ENCODE data around the gene TCF25. TPM values are rescaled to one million over a fixed set of nuclear protein-coding genes. Genes with fewer than 3 reads are reported as not detected.

TCF25 gene
- total RNA-seq, 8 experiments from 2014 or later = 94.7 to 213 (median 143) TPM

DNA sequence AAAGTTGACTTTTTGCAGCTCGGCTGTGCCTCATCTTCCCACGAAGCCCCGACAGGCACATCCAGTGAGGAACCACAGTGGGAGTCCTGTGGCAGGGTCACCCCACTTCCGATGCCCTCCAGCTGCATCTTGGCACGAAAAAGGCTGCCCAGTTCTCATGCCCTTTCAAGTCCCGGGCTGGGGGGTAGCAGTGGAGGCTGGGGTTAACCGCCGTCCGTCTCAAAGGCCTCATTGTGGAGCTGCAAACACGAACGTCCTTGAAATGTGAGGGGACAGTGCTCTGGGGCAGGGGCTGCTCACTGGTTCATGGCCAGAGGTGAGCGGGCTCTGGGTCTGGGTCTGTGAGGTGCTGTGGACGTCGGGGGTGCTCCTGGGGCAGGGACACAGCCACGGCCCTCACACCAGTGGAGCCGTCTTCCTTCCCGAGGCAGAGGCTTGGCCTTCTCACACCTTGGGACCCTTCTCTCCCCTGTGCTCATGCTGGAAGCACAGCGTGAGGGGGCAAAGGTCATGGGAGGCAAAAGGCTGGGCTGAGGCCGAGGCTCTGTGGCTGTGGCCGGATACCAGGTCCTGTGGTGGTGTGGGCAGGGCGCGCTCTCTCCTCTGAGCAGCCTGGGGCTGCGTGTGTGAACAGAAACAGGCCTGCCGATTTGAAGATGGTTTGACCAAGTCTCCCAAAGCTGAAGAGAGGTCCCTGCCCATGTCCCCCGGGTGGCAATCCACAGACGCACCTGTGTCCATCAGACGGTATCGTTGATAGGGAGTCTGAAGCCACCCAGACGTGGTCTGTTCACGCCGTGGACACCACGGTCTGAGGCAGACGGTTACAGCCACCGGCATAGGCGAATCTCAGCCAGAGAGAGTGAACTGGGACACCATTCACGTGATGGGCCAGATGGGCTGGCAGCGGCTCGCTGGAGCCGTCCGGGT lies 42.2 kb downstream of the TCF25 start:
- H3K4me3 ChIP-seq = no peak overlapping the region
- in situ Hi-C loops (cut with MboI; ENCODE audit: low pct_unique_long_range_greater_than_20kb in 2 of 9, low sequenced_read_pairs in 9 of 9, unreplicated experiment in 9 of 9) = no loop called here
- ATAC-seq (replicated peaks in 6 of 8) = no peak
- H3K4me1 ChIP-seq (replicated peaks in 1 of 2) = peaks cover 14 to 18% of the 10 kb centered on the region in 2 donors
- 62 to 90% (median 87%) methylated on average over 2 to 10 of the region's 40 CpGs; no CpG with 5 or more reads in 2 of the 10 experiments for WGBS, 10 experiments
- no peak overlapping the region for H3K27ac ChIP-seq

DNA sequence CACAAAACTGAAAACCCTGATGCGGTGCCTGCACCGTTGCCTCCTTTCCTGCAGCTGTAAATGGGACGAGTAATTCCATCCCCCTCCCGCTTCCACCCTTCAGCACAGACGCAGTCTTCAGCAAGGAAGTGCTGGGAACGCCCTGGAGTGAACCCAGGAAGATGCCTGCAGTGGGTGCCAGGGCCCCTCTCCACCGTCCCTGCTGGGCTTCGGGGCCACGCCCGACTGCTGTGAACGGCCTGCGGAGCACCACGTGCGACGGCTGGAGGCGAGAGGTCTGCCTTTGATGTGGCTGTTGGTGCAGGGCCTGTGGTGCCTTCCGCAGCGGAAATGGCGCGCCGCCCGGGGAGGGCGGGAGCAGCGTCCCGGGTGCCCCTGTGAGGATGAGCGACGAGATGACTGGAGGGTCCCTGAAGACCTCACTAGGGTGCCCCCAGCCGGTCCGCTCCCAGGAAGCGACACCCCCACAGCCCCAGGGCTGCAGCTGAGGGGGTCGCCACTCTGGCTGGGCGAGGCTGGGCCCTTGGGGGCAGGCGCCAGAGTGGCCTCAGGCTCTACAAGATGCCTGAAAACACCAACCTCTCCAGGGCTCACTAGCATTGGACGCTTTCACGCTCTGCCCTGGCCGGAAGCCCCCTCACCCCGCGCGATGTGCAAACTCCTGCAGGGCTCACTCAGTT lies 44.5 kb downstream of the TCF25 start:
- ATAC-seq (replicated peaks in 6 of 8) = peak; percentile 2 to 63 (median 26)
- H3K4me1 ChIP-seq (replicated peaks in 1 of 2) = peaks cover 23 to 28% of the 10 kb centered on the region in 2 donors
- in situ Hi-C loops (cut with MboI; ENCODE audit: low pct_unique_long_range_greater_than_20kb in 2 of 9, low sequenced_read_pairs in 9 of 9, unreplicated experiment in 9 of 9) = no loop called here

DNA sequence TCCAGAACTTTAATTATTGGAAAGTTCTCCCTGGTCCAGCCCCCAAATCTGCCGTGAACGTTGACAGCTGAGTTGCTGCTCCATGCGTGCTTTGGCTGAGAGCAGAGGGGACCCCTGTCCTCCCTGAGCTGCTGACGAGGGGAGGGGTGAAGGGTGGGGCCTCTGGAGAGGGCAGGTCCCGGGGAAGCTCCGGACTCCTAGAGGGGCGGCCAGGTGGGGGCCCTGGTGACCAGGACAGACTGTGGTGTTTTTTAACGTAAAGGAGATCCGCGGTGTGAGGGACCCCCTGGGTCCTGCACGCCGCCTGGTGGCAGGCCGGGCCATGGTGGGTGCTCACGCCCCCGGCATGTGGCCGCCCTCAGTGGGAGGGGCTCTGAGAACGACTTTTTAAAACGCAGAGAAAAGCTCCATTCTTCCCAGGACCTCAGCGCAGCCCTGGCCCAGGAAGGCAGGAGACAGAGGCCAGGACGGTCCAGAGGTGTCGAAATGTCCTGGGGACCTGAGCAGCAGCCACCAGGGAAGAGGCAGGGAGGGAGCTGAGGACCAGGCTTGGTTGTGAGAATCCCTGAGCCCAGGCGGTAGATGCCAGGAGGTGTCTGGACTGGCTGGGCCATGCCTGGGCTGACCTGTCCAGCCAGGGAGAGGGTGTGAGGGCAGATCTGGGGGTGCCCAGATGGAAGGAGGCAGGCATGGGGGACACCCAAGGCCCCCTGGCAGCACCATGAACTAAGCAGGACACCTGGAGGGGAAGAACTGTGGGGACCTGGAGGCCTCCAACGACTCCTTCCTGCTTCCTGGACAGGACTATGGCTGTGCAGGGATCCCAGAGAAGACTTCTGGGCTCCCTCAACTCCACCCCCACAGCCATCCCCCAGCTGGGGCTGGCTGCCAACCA lies 45.3 kb downstream of the TCF25 start, which contains the start of gene MC1R:
TSS of gene MC1R (plus strand) at position 410 of the 895 bp plus-strand sequence. CDS start at position 807, 397 bp downstream.
- peaks cover 23 to 28% of the 10 kb centered on the region in 2 donors for H3K4me1 ChIP-seq (replicated peaks in 1 of 2)
- in situ Hi-C loops (cut with MboI; ENCODE audit: low pct_unique_long_range_greater_than_20kb in 2 of 9, low sequenced_read_pairs in 9 of 9, unreplicated experiment in 9 of 9) = no loop called here
- H3K4me3 ChIP-seq = peak within 1 kb of the TSS in 3 of 5 donors; percentile 6 to 21 (median 9)
- no peak within 1 kb of the TSS for H3K27ac ChIP-seq
- peak in 1 of 8 experiments; percentile 8 for ATAC-seq (replicated peaks in 6 of 8)
- 30 to 58% methylated on average over 4 to 11 of the region's 23 CpGs; no CpG with 5 or more reads in 8 of the 10 experiments for WGBS, 10 experiments

More for the DNA sequence above, 44.5 kb downstream of the TCF25 start:
- Histone ChIP-seq H3K27ac (no peak overlapping the region), H3K4me3 (peak overlapping the region in 3 of 5 donors; percentile 6 to 21 (median 9))
- WGBS, 10 experiments = 0 to 40% (median 25%) methylated on average over 1 to 15 of the region's 39 CpGs; no CpG with 5 or more reads in 6 of the 10 experiments

DNA sequence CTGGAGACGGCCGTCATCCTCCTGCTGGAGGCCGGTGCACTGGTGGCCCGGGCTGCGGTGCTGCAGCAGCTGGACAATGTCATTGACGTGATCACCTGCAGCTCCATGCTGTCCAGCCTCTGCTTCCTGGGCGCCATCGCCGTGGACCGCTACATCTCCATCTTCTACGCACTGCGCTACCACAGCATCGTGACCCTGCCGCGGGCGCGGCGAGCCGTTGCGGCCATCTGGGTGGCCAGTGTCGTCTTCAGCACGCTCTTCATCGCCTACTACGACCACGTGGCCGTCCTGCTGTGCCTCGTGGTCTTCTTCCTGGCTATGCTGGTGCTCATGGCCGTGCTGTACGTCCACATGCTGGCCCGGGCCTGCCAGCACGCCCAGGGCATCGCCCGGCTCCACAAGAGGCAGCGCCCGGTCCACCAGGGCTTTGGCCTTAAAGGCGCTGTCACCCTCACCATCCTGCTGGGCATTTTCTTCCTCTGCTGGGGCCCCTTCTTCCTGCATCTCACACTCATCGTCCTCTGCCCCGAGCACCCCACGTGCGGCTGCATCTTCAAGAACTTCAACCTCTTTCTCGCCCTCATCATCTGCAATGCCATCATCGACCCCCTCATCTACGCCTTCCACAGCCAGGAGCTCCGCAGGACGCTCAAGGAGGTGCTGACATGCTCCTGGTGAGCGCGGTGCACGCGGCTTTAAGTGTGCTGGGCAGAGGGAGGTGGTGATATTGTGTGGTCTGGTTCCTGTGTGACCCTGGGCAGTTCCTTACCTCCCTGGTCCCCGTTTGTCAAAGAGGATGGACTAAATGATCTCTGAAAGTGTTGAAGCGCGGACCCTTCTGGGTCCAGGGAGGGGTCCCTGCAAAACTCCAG lies 46.4 kb downstream of the TCF25 start:
- Histone ChIP-seq H3K27ac (no peak overlapping the region), H3K4me1 (replicated peaks in 1 of 2) (peaks cover 23 to 28% of the 10 kb centered on the region in 2 donors), H3K4me3 (no peak overlapping the region)
- 88 to 100% (median 95%) methylated on average over 2 to 28 of the region's 52 CpGs; no CpG with 5 or more reads in 2 of the 10 experiments for WGBS, 10 experiments
- no peak for ATAC-seq (replicated peaks in 6 of 8)
- in situ Hi-C loops (cut with MboI; ENCODE audit: low pct_unique_long_range_greater_than_20kb in 2 of 9, low sequenced_read_pairs in 9 of 9, unreplicated experiment in 9 of 9) = no loop called here

DNA sequence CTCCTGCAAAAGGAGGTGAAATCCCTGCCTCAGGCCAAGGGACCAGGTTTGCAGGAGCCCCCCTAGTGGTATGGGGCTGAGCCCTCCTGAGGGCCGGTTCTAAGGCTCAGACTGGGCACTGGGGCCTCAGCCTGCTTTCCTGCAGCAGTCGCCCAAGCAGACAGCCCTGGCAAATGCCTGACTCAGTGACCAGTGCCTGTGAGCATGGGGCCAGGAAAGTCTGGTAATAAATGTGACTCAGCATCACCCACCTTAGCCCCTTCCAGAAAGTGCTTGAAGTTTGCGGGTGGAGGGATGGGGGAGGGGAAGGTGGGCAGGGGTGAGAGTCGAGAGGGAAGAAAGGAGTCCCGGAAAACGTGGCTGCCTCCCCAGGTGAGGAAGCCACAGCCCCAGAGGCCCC lies 47.3 kb downstream of the TCF25 start:
- H3K4me3 ChIP-seq = no peak overlapping the region
- no peak for ATAC-seq (replicated peaks in 6 of 8)
- peak overlapping the region; percentile 95 to 98 for H3K27ac ChIP-seq
- peaks cover 23 to 28% of the 10 kb centered on the region in 2 donors for H3K4me1 ChIP-seq (replicated peaks in 1 of 2)
- in situ Hi-C loops (cut with MboI; ENCODE audit: low pct_unique_long_range_greater_than_20kb in 2 of 9, low sequenced_read_pairs in 9 of 9, unreplicated experiment in 9 of 9) = no loop called here
- 100% methylated on average over 1 of the region's 6 CpGs; no CpG with 5 or more reads in 9 of the 10 experiments for WGBS, 10 experiments

DNA sequence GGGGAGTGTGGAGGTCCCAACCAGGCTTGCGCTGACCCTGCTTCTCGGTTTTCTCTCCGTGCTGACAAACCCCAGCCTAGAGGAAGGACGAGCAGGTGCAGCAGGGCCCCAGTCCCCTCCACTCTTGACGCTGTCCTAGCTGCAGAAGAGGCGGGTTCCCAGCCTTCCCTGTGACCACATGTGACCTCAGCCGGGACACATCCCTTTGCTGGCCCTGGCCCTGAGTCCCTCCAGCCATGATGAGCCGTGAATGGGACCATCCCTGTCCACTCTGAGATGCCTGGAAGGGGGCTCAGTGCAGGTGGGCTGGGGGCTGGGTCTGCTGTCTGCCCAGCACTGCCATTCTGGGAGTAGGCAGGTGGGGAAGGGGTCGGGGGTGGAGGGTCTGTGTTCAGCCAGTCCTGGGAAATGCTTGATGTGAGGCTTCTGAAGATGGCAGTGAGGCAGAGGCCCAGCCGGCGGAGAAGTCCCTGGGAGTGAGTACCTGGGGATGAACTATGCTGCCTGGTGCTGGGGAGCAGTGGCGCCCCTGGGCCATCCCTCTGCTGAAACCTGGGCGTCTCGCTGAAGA lies 47.8 kb downstream of the TCF25 start:
- Histone ChIP-seq H3K27ac (peak overlapping the region; percentile 95 to 98), H3K4me3 (peak overlapping the region; percentile 76 to 96 (median 84)), H3K4me1 (replicated peaks in 1 of 2) (peaks cover 23 to 28% of the 10 kb centered on the region in 2 donors)
- in situ Hi-C loops (cut with MboI; ENCODE audit: low pct_unique_long_range_greater_than_20kb in 2 of 9, low sequenced_read_pairs in 9 of 9, unreplicated experiment in 9 of 9) = no loop called here
- ATAC-seq (replicated peaks in 6 of 8) = peak in 1 of 8 experiments; percentile 5
- 0 to 58% (median 27%) methylated on average over 1 to 3 of the region's 14 CpGs; no CpG with 5 or more reads in 7 of the 10 experiments for WGBS, 10 experiments

DNA sequence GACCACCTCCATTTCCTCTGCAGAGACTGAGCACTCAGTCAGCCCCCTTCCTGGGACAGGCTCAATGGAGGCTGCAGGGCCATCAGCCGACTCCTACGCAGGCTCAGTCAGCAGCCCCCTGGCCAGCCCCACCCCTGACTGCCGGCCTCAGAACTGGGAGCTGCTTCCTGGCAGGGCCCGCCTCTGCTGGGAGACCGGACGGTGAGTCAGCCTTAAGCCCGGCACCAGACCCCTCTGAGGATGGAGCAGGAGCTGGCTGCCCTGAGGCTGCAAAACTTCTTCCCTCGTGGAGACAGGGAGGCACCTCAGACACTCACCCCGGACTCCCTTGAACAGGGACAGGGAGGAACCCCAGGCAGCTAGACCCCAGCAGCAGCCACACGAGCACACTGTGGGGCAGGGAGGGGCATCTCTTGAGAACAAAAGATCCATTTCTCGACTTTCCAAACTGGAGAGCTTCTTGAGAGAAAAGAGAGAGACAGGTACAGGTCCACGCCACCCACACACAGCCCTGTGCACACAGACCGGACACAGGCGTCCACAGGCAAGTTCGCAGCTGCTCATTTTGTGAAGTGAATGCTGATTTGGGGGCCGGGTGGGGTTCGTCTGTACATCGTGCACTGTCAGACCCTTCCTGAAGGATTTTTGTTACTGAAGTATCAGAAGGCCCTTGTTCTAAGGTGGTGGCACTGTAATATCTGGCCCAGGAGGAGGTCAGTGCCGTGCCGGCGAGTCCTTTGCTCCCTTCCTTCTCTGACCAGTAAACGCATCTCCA lies 48.5 kb downstream of the TCF25 start:
- peak; percentile 23 to 53 (median 37) for ATAC-seq (replicated peaks in 6 of 8)
- peaks cover 28 to 29% of the 10 kb centered on the region in 2 donors for H3K4me1 ChIP-seq (replicated peaks in 1 of 2)
- peak overlapping the region; percentile 95 to 98 for H3K27ac ChIP-seq
- H3K4me3 ChIP-seq = peak overlapping the region; percentile 76 to 96 (median 84)
- in situ Hi-C loops (cut with MboI; ENCODE audit: low pct_unique_long_range_greater_than_20kb in 2 of 9, low sequenced_read_pairs in 9 of 9, unreplicated experiment in 9 of 9) = no loop called here
- 0 to 10% (median 0%) methylated on average over 1 to 4 of the region's 22 CpGs; no CpG with 5 or more reads in 7 of the 10 experiments for WGBS, 10 experiments

DNA sequence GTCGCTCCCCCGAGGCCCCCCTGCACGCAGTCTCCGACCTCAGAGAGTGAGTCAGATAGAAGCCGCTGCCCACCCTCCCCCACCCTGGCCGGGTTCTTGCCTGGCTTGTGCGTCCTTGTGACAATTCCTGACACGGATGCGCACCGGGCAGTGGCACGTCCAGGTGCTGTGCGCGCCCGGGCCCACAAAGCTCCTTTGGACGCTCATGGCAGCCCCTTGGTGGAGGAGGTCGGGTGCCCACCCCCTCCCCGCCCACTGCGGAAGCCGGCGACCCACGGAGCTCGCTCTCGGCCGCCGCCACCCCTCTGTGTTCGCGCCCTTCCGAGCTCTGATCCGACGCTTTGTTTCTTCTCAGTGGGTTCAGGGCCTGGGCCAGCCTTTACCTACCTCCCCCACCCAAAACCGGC lies 49.1 kb downstream of the TCF25 start:
- in situ Hi-C loops (cut with MboI; ENCODE audit: low pct_unique_long_range_greater_than_20kb in 2 of 9, low sequenced_read_pairs in 9 of 9, unreplicated experiment in 9 of 9) = no loop called here
- H3K4me3 ChIP-seq = peak overlapping the region; percentile 76 to 96 (median 84)
- WGBS, 10 experiments = 0% methylated on average over 3 of the region's 31 CpGs; no CpG with 5 or more reads in 9 of the 10 experiments
- H3K4me1 ChIP-seq (replicated peaks in 1 of 2) = peaks cover 25 to 26% of the 10 kb centered on the region in 2 donors
- peak; percentile 1 to 29 (median 16) for ATAC-seq (replicated peaks in 6 of 8)
- H3K27ac ChIP-seq = peak overlapping the region; percentile 95 to 98

DNA sequence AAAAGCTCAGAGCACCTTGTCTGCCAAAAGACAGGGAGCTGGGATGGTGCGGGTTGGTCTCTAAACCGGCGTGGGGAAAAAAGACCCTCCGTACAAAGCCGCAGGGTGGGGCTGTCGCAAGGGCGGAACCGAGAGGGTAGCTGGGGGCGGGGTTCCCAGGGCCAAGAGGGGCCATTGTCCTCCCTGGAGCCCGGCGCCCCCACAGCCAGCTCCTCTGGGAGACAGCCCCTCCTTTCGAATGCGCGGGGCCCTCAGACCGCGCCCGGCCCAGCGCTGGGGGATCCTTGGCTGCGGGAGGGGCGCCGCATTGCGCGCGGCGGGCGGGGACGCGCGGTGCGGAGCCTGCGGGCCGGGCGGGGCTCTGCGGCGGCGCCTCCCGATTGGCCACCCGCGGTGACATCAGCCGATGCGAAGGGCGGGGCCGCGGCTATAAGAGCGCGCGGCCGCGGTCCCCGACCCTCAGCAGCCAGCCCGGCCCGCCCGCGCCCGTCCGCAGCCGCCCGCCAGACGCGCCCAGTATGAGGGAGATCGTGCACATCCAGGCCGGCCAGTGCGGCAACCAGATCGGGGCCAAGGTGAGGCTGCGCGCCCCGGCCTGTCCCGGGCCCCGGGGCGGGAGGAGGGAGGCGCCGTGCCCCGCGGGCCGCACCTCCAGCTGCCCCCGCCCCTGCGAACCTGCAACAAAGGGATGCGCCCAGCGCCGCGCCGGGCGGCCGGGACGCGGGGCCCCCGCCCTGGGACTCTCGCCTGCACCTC lies 49.7 kb downstream of the TCF25 start, which contains the start of gene TUBB3:
TSS of gene TUBB3 (plus strand) at position 459 of the 756 bp plus-strand sequence. CDS start at position 519, 60 bp downstream.
- Histone ChIP-seq H3K27ac (peak within 1 kb of the TSS; percentile 95 to 98), H3K4me1 (replicated peaks in 1 of 2) (peaks cover 19 to 20% of the 10 kb centered on the region in 2 donors), H3K4me3 (peak within 1 kb of the TSS; percentile 76 to 96 (median 84))
- in situ Hi-C loops (cut with MboI; ENCODE audit: low pct_unique_long_range_greater_than_20kb in 2 of 9, low sequenced_read_pairs in 9 of 9, unreplicated experiment in 9 of 9) = no loop called here
- ATAC-seq (replicated peaks in 6 of 8) = peak; percentile 9 to 50 (median 41)
- 0% methylated on average over 2 of the region's 88 CpGs; no CpG with 5 or more reads in 9 of the 10 experiments for WGBS, 10 experiments

All from motor neuron (in vitro differentiated cells).